ENCODE measurements around the gene MTF1. TPM values are rescaled to one million over a fixed set of nuclear protein-coding genes. Genes with fewer than 3 reads are reported as not detected.

Gene MTF1
- total RNA-seq, 1 donor from 2014 or later: 31.7 TPM

Other genes starting within 250 kb of the MTF1 start
- not detected in 2 replicates for gene RSPO1, start 224.7 kb downstream of the MTF1 start, total RNA-seq
- 42.8 and 43.2 TPM in 2 replicates for gene CDCA8, start 167.1 kb downstream of the MTF1 start, total RNA-seq
- 0.05 TPM in 1 of 2 replicates, not detected in the other for gene EPHA10, start 94.5 kb downstream of the MTF1 start, total RNA-seq
- 3.4 and 3.7 TPM in 2 replicates for gene MANEAL, start 65.7 kb downstream of the MTF1 start, total RNA-seq
- 19.9 and 21.9 TPM in 2 replicates for gene C1orf122, start 51.8 kb downstream of the MTF1 start, total RNA-seq
- gene YRDC, start 51.4 kb downstream of the MTF1 start, total RNA-seq: 28.8 and 31.3 TPM in 2 replicates
- 29.0 and 30.9 TPM in 2 replicates for gene INPP5B, start 87.5 kb upstream of the MTF1 start, total RNA-seq
- 93.8 and 94.2 TPM in 2 replicates for gene SF3A3, start 130.4 kb upstream of the MTF1 start, total RNA-seq
- 12.6 and 14.0 TPM in 2 replicates for gene FHL3, start 145.9 kb upstream of the MTF1 start, total RNA-seq
- 45.5 and 56.2 TPM in 2 replicates for gene UTP11, start 153.1 kb upstream of the MTF1 start, total RNA-seq
- 0.17 and 0.22 TPM in 2 replicates for gene POU3F1, start 187.2 kb upstream of the MTF1 start, total RNA-seq